ENCODE measurements around the gene RBBP8NL.

RBBP8NL gene

DNA sequence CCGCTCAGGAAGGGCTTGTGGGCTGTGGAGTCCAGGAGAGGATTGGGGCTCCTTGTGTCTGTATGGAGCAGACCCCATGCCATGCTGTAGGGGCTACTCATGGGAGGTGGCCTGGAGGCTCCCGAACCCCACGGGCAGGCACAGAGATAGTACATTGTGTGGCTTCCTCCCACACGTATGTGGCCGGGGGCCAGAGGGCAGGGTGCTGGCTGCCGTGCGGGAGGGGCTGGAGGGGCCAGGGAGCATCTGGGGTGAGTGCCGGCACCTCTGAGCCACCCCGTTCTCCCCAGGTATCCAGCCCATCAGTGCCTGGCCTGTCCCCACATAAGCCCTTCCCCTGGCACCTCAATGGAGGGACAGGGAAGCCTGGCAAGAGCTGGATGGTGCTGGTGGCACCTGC lies 7.6 kb downstream of the RBBP8NL start:
- FAIRE-seq: no peak

DNA sequence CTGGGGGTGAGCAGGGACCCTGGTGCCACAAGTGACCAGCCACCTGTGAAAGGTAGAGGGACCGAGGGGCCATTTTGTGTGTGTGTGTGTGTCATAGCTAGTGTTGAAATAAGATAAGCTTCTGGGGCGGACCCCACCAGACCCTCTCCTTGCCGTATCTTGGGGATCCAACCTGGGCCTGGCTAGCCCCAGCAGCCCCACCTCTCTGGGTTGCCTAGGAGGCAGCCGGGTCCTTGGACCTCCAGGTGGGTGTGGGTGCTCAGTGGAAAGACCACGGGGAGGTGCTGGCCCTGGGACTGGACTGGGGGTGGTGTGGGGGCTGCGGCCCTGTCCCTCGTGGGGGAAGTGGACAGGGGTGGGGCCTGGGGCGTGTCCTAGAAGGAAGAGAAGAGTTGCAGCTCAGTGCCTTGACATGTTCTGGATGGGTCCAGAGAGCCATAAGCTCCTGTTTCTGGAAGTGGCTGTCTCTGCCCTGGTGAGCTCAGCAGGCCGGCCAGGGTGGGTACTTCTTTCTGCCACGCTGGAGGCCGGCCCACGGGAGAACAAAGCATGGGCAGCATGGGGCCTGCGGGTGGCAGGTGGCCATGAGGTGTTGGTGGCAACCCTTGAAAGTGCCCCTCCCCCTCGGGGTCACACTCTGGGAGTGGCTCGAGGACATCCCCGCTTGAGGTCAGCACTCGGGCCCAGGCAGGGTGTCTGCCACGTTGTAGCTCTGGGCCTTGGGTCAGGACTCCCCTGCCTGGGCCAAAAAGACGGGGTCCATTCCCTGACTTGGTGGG lies 8.4 kb downstream of the RBBP8NL start:
- FAIRE-seq: no peak

DNA sequence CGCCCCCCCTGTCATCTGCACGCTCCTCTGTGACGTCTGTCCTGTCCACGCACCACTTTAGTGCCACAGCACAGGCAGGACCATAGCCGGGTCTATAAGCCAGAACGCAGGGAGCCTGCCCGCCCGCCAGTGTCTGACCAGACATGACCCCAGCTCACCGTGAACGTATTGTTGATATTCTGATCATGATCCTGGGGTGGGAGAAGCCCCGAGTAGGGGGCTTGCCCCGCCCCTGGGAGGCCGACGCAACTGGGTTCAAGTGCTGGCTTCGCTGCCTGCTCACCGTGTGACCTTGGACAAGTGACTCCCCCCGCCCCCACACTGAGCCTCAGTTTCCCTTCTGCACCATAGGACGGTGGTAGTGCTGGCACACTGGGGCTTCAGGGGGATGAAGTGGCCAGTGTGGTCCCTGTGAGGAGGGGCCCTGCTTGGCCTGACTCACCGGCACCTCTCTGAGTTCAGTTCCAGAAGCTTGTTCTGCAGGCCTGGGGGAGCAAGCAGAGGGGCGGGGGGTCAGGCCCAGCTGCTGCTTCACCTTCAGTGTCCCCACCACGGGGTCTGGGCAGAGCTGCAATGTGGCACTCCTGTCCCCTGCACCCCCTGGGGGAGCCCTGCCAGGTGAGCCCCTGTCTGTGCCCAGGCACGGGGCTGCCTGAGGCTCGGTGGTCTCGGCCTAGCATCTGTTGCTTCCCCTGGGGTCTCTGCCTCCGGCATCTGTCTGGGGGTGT lies 9.2 kb downstream of the RBBP8NL start:
- FAIRE-seq: no peak

DNA sequence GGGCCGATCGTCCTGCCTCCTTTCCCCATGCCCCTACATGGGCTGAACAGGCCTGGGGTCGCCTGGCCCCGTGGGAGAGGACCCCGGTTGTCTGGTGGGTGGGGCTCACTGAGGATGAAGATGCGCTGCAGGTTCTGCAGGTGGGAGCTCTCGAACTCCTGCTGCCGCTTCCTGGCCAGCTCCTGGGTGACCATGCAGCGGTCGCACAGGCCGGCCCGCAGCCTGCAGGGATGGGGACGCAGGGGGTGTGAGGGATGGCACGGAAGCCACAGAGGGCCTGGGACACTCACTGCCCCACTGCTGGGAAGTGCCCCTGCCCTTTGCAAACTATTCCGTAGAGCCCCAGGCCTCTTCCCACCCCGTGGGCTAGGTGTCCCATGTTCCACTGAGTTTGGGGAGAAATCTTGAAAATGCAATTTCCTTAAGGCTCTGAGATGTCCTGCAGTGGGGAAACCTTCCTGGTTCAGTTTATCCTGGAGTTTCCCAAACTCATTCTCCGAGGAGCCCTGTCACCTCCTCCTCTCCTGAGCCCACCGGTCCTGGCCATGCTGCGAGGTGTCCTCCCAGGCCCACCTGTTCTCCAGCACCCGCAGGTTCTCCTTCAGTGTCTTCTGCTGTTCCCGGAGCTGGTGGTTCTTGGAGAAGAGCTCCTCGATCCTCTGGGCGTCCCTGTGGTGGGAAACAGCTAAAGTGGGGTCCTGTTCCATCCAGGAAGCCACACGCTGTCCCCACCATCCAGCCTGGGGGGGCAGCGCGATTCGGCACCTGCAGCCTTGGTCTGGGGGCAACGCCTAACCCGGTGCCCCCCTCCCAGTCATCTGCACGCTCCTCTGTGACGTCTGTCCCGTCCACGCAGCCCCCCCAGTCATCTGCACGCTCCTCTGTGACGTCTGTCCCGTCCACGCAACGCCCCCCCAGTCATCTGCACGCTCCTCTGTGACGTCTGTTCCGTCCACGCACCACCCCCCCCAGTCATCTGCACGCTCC lies 10.4 kb downstream of the RBBP8NL start:
- no peak for FAIRE-seq

DNA sequence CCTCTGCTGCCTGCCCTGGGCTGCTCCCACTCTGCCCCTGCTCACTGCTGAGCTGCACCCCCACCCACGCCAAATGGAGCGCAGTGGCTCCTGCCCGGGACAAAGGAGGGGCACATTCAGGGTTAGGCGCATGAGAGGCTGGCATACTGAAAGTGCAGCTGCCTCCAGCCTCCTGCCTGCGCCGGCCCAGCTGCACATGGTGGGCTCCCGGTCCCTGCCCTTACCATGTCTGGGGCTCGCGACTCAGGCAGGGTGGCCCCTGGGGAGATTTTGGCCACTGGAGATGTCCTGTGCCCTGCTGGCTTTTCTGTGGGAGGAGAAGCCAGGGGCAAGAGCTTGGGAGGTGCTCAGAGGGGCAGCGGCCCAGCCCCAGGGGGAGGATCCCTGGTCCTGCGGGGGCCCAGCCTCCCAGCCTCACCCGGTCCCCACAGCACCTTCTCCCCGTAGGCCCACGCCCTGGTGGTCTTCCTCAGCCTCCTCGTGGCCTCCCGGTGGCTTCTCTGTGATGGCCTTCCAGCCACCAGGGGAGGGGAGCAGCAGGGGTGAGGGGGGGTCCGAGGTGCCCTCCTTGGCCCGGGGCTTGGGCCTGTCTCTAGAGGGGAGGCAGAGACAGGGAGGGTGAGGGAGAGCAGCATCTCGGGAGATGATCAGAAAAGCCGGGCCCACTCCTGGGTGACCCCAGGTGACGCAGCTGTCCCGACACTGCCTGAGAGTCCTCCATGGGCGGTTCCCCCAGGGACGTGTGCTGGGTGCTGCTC lies 11.8 kb downstream of the RBBP8NL start:
- no peak for FAIRE-seq

DNA sequence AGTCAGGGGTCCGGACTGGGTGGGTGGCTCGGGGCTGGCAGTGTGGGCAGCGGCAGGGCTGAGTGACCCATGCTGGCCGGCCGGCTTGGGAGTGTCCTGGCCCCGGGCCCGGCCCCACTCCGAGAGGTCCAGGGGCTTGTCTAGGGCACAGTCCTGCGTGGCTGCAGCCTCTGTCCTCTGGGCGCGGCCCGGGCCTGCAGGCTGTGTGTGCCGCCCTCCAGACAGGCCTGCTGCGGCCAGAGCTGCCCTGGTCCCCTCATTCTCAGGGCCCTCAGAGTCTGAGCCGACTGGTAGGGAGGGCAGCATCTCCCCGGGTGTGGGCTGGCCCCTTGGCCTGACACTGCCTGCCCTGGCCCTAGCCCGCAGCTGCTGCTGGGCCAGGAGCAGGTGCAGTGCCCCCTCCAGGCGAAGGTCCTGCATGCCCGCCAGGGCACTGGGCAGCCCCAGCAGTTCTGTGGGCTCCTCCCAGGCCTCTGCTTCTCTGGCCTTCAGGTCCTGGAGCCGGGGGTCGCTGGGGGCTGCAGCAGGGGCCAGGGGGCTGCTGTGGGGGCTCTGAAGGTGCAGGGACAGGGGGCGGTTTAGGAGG lies 13.3 kb downstream of the RBBP8NL start:
- no peak for FAIRE-seq

DNA sequence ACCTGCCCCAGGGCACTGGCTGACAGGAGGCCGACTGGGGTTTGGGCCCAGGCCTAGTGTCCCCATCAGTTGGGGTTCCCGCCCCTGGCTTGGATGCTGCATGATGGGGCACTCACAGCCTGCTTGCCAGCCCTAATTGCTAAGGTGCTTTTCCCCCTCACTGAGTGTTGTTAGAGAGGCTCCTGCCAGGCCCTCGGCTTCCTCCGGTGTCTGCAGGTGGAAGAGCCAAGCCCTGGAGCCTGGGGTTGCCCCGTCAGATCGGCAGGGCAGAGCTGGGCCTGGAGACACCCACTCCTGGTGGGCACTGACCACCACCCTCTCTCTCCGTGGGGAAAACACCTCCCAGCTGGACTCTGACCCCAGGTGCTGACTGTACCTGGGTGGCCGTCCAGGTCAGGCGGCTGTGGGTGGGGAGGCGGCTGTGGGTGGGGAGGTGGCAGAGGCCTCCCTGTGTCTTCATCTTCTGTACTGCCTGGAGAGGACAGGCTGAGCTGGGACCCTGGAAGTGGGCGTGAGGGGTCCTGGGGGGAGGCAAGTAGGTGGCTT lies 14.2 kb downstream of the RBBP8NL start:
- FAIRE-seq: no peak

DNA sequence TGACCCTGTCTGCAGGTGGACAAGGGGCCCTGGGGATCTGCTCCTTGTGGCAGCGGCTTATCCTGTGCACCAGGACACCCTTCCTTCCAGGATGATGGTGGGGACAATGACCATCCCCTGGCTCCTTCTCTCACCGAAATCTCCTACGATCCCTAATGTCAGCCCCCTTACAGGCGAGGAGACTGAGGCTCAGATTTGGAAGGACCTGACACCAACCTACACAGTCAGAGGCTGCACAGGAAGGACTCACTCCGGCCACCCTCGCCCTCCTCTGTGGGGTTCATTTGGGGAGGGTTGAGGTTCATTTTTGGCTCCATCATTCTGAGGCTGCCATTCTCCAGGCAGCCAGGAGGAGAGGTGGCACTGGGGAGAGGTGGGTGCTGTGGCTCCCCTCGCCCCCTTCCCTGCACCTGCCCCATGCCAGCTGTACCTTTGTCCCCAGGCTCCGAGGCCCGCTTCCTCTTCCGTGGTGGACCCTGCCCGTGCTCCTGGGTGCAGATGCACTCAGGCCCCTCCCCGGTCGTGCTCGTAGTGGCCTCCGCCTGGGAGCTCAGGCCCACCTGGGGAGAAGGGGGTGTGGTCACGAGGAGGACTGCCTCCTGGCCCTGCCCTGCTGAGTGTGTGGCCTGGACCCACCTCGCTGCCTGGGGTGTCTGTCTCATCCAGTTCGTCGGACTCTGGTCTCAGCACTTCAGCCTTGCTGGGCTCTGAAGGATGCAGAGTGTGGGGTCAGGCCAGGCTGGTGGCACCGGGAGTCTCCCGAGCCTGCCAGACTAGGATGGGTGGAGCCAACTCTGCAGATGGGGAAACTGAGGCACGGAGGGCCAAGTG lies 14.9 kb downstream of the RBBP8NL start:
- no peak for FAIRE-seq

DNA sequence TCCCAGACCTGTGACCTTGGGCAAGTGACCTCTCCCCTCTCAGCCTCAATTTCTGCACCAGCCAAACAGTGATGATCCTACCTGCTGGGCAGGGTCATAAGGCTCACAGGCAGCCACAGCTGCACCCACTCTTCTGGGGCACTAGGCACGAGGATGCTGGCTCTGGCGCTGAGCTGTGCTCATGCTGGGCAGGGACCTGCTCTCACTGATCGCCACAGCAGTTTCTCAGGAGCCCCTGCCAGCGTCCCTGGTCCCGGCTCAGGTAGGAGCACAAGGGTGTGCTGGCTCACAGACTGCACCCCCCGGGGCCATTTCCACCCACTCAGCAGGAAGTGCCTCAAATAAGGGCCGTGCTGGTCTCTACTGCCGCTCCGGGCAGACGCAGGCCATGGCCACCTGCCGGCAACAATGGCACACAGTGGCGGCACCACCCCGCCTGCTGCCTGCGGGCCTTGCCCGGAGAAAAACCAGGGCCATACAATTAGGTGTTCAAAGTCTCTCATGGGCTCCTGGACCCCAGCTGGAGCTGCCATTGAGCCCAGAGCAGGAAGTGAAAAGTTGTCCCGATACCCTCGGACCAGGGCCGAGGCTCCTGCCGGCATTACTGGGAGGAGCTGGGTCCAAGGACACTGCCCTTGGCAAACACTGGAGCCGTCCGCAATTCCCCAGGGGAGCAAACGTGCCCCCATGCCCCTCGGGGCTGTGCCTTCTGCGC lies 15.7 kb downstream of the RBBP8NL start:
- FAIRE-seq: no peak

DNA sequence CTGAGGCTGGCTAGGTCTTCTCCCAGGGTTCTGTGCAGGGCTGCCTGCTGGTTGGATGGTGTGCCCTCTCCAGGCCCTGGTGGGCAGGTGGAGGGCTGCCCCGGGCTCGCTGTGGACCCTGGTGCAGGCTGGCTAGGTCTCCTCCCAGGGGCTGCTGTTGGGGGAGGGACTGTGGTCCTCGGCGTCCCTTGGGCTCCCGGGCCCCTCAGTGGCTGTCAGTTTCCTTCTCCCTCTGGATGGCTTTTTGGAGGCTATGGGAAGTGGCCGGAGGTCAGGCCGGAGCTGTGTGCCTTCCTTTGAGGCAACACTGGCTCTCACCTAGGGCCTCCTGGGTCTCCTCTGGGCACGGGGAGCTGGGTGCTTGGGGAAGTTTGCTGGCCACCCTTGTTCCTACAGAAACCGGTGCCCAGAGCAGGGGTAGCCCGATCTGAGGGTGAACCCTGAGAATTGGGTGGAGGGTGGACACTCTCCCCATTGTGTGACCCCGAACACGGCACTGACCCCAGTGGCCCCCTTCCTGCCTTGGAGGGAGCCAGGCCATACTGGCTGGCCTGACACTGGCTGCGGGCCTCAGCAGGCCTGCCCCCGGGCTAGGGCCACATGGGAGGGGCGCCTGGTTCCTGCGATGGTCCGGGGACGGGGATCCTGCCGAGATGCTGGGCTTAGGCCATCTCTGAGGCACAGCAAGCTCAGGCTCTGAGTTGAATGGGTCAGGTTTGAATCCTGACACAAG lies 16.4 kb downstream of the RBBP8NL start:
- FAIRE-seq: no peak

DNA sequence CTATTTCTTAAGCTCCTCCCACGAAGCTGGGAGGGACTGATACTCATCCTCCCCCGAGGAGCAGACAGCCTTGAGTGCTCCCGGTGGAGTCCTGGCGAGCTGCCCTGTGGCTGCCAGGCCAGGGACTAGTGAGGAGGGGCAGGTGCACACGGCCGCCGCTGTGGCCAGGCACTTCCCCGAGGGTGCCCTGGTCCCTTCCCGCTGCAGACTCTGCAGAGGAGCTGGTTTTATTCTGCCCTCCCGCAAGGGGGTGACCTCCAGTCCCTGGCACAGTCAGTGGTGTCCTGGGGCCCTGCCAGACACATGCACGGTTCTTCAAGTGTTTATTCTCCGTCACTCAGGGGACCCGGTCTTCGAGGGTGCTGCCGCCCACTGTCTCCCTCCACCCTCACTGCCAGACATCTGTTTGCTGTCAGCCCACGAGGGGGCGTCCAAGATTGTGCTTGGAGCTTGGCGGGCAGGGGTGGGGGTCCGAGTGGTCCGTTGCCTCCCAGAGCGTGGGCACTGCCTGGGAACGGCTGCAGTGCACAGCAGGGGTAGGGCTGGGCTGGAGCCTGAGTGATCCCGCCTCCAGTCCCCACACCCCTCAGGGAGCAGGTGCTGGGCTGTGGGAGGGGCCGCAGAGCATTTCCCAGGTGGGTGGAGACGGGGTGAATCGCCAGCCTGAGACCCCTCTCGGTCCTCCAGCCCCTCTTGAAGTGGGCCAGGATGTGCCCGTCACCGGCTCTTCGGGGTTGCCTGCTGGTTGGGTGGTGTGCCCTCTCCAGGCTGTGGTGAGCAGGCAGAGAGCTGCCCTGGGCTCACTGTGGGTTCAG lies 17.2 kb downstream of the RBBP8NL start:
- FAIRE-seq: no peak

DNA sequence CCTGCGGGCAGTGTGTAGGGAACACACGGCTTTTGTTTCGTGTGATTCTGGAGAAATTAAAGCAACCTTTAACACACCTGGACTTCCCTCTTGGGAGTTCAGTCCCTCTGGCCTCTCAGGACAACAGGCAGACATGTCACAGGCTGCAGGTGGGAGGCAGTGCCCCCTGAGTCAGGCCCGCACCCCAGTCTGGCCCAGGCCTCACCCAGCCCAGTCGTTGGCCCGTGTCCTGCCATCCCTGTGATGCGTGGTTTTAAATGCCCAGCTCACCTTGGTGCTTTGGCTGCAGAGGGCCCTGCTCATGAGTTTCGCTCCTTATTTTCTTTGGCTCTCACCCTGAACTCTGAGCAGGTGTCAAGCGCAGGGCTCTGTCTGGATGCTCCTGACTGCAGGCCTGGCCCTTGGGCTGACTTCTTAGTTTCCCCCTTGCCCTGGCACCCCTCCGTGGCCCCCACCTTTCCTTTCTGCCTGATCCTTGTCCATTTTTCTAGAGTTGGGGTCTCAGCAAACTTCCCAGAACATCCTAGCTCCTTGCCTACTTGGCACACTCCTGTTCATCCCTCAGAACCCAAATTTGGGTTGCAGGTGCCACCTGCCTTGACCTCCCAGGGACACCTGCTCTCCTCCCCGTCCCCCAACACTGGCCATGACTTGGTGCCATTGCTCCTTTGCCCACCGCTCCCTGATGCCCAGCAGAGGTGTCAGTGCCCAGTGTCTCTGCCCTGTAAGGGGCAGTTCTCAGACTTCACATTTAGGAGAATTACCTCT lies 18.1 kb downstream of the RBBP8NL start:
- no peak for FAIRE-seq

DNA sequence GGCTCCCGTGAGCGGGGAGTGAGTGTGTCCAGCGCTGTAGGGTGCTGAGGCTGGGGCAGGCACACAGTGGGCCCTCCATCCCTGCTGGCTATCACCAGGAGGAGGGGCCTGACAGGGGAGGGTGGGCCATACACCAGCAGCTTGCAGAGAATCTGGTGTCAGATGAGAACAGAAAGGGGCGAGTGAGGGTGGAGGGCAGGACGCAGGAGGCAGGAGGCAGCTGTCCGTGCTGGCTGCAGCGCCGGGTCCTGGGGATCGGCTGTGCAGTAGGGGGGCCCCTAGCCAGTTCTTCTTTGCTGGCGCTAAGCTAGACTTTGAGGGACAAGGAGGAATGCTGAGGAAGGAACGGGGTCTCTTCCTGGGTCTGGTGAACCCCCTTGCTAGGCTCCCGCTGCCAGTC lies 18.7 kb downstream of the RBBP8NL start:
- no peak for FAIRE-seq

DNA sequence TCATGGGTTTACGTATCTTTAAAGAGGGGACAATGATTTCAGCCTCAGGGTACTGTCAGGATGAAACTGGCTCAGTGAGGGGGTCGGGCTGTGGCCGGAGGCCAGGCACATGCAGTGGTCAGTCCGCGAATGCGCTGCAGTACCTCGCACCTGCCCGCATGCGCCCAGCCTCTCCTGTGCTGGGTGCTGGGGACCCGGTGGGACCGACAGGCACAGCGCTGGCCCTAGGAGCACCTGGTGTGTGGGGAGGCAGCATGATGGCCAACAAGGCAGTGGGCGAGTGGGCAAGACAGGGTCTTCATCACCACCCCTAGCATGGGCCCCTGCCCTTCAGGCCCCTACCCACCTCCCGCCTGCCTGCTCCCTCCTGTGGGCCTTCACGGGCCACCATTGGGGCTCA lies 19.3 kb downstream of the RBBP8NL start:
- FAIRE-seq: no peak

DNA sequence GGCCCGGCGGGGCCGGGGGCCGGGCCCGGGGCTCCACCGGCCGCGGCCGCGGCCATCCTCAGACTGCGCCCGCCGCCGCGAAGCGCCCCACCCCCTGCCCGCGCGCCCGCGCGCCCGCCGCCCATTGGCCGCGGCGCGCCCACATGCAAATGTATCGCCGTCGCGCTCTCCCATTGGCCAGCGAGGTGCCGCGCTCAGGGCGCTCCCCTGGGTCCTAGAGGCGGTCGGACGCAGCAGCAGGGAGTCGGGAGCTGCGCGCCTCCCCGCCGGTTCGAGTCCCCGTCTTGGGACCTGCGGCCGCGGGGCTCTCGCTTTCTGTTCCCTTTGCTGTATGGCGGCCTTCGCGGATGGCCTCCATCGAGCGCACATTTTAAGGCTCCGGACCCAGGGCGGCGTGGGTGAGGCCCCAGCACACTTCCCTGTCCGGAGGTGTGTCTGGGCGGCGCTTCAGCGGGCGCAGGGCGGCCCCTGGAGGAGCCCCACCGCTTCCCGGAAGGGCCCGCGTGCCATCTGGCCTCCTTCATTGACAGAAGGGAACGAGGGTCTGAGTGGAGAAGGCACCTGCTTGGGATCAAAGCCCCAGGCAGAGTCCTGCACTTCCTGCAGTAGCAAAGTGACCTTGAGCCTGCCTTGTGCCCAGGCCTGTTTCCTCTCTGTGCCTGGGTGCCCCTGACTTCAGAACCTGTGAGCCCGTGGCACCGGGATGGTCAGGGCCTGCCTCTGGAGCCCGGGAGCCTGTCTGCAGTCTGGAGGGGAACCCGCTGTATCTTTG lies 19.9 kb downstream of the RBBP8NL start, which contains the start of gene CABLES2:
TSS of gene CABLES2 (minus strand) at position 65 of the 772 bp plus-strand sequence. CDS start at position 56, 9 bp downstream.
- FAIRE-seq: no peak

DNA sequence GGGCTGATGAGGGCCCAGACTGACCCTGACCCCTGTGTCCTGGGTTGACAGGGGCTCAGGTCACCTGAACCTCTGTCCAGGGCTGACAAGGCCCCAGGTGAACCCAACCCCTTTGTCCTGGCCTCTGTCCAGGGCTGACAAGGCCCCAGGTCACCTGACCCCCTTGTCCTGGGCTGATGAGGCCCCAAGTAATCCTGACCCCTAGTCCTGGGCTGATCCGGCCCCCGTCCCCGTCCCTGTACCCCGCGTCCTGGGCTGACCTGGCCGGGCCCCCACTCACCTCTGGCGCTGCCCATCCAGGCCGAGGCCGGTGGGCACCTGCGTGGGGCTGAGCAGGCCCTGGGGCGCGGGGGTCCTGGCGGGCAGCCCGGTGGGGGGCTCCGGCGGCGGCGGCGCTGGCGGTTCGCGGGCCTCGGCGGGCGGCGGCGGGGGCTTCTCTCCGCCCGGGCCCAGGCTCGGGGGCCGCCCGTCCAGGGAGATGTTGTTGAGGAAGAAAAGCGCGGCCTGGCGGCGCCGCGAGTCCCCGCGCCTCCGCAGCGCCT lies 20.6 kb downstream of the RBBP8NL start:
- FAIRE-seq: no peak

Data from A204.1 (cell line).